HepG2 (cell line): ENCODE data around the gene RBM11.

Experiments used
- ARNT2 ChIP-seq: sonication (generic); formaldehyde crosslinking; IDR thresholded peaks from 2 replicates; pipeline ENCODE4 v1.8.0; 2022; ENCODE audit warnings: mild to moderate bottlenecking, low read depth, missing genetic modification reagents, moderate library complexity
- EZH2 ChIP-seq: conservative IDR thresholded peaks from 2 replicates; pipeline ENCODE4 v1.6.1; 2012; ENCODE audit warnings: mild to moderate bottlenecking, low read depth, low read length, moderate library complexity
- MAFK ChIP-seq, 2 experiments: IDR thresholded peaks in 1 of 2; conservative IDR thresholded peaks in 1 of 2; 2 replicates each; pipeline ENCODE4 v1.6.1; 2011; ENCODE audit warnings: improper control_type of control experiment in 2 of 2, low read length in 2 of 2
- POLR2AphosphoS5 ChIP-seq: IDR thresholded peaks from 2 replicates; pipeline ENCODE4 v1.6.1; 2012; ENCODE audit warnings: low read depth, low read length
- RAD21 ChIP-seq: fragments of 450-650 bp; formaldehyde crosslinking; IDR thresholded peaks from 2 replicates; pipeline ENCODE4 v1.5.0; 2020; ENCODE audit warnings: mild to moderate bottlenecking
- TF ChIP-seq, protein P1 (sequence below): sonication (generic); formaldehyde crosslinking; IDR thresholded peaks from 2 replicates; pipeline ENCODE4 v1.5.0; 2020; ENCODE audit warnings: mild to moderate bottlenecking, missing genetic modification reagents, moderate library complexity
- TF ChIP-seq, protein P2 (sequence below): sonication (generic); formaldehyde crosslinking; IDR thresholded peaks from 2 replicates; pipeline ENCODE4 v1.4.0; 2020; ENCODE audit warnings: missing genetic modification reagents
- TF ChIP-seq, protein P3 (sequence below), 2 experiments: fragments of 450-650 bp in 1 of 2; sonication (generic) in 1 of 2; formaldehyde crosslinking in 1 of 2; IDR thresholded peaks; 2 replicates each; pipeline versions ENCODE4 v1.6.1 to v1.8.0; 2016 to 2022; ENCODE audit warnings: antibody characterized with exemption in 1 of 2, mild to moderate bottlenecking in 1 of 2, missing genetic modification reagents in 1 of 2
- TF ChIP-seq, protein P4 (sequence below): sonication (generic); formaldehyde crosslinking; IDR thresholded peaks from 2 replicates; pipeline ENCODE4 v1.4.0; 2020; ENCODE audit warnings: missing genetic modification reagents
- TF ChIP-seq, protein P5 (sequence below): sonication (generic); formaldehyde crosslinking; IDR thresholded peaks from 2 replicates; pipeline ENCODE4 v1.4.0; 2020; ENCODE audit warnings: mild to moderate bottlenecking, missing genetic modification reagents
- TF ChIP-seq, protein P6 (sequence below): sonication (generic); formaldehyde crosslinking; conservative IDR thresholded peaks from 2 replicates; pipeline ENCODE4 v1.8.1; 2023; ENCODE audit warnings: missing genetic modification reagents

DNA sequence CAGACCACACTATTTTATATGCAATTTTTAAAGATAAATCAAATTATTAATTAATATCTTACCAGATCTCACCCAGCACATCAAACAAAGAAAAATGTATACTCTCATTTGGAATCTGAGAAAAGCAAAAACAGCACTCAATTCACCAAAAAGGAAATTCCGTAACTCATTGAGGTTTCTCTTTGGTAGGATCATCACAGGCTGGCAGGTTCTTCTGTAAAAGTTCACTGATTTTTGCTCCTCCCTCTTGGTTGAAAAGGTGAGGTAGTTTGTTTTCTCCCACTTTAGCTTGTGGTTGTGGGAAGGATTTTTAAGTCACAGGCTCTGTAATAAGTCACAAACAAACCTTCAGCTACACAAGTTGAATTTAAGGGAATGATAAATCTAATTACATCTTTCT is 5.2 kb upstream of the RBM11 start, which contains the start of gene LIPI:
- TF ChIP-seq, protein P1, sequence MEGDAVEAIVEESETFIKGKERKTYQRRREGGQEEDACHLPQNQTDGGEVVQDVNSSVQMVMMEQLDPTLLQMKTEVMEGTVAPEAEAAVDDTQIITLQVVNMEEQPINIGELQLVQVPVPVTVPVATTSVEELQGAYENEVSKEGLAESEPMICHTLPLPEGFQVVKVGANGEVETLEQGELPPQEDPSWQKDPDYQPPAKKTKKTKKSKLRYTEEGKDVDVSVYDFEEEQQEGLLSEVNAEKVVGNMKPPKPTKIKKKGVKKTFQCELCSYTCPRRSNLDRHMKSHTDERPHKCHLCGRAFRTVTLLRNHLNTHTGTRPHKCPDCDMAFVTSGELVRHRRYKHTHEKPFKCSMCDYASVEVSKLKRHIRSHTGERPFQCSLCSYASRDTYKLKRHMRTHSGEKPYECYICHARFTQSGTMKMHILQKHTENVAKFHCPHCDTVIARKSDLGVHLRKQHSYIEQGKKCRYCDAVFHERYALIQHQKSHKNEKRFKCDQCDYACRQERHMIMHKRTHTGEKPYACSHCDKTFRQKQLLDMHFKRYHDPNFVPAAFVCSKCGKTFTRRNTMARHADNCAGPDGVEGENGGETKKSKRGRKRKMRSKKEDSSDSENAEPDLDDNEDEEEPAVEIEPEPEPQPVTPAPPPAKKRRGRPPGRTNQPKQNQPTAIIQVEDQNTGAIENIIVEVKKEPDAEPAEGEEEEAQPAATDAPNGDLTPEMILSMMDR (CRISPR knock-in tag): no peak
- TF ChIP-seq MAFK (conservative IDR thresholded peaks at IDR 0.05 in 1 of 2, IDR thresholded peaks at IDR 0.05 in 1 of 2; ENCODE audit: low read length in 2 of 2) (no peak), RAD21 (no peak), EZH2 (no peak), POLR2AphosphoS5 (no peak), ARNT2 (no peak)
- TF ChIP-seq, protein P2, sequence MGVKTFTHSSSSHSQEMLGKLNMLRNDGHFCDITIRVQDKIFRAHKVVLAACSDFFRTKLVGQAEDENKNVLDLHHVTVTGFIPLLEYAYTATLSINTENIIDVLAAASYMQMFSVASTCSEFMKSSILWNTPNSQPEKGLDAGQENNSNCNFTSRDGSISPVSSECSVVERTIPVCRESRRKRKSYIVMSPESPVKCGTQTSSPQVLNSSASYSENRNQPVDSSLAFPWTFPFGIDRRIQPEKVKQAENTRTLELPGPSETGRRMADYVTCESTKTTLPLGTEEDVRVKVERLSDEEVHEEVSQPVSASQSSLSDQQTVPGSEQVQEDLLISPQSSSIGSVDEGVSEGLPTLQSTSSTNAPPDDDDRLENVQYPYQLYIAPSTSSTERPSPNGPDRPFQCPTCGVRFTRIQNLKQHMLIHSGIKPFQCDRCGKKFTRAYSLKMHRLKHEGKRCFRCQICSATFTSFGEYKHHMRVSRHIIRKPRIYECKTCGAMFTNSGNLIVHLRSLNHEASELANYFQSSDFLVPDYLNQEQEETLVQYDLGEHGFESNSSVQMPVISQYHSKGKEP (CRISPR knock-in tag): no peak
- TF ChIP-seq, protein P3, sequence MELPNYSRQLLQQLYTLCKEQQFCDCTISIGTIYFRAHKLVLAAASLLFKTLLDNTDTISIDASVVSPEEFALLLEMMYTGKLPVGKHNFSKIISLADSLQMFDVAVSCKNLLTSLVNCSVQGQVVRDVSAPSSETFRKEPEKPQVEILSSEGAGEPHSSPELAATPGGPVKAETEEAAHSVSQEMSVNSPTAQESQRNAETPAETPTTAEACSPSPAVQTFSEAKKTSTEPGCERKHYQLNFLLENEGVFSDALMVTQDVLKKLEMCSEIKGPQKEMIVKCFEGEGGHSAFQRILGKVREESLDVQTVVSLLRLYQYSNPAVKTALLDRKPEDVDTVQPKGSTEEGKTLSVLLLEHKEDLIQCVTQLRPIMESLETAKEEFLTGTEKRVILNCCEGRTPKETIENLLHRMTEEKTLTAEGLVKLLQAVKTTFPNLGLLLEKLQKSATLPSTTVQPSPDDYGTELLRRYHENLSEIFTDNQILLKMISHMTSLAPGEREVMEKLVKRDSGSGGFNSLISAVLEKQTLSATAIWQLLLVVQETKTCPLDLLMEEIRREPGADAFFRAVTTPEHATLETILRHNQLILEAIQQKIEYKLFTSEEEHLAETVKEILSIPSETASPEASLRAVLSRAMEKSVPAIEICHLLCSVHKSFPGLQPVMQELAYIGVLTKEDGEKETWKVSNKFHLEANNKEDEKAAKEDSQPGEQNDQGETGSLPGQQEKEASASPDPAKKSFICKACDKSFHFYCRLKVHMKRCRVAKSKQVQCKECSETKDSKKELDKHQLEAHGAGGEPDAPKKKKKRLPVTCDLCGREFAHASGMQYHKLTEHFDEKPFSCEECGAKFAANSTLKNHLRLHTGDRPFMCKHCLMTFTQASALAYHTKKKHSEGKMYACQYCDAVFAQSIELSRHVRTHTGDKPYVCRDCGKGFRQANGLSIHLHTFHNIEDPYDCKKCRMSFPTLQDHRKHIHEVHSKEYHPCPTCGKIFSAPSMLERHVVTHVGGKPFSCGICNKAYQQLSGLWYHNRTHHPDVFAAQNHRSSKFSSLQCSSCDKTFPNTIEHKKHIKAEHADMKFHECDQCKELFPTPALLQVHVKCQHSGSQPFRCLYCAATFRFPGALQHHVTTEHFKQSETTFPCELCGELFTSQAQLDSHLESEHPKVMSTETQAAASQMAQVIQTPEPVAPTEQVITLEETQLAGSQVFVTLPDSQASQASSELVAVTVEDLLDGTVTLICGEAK (IDR thresholded peaks at IDR 0.05): no peak
- TF ChIP-seq, protein P3 (CRISPR knock-in tag; IDR thresholded peaks at IDR 0.05): no peak
- TF ChIP-seq, protein P4, sequence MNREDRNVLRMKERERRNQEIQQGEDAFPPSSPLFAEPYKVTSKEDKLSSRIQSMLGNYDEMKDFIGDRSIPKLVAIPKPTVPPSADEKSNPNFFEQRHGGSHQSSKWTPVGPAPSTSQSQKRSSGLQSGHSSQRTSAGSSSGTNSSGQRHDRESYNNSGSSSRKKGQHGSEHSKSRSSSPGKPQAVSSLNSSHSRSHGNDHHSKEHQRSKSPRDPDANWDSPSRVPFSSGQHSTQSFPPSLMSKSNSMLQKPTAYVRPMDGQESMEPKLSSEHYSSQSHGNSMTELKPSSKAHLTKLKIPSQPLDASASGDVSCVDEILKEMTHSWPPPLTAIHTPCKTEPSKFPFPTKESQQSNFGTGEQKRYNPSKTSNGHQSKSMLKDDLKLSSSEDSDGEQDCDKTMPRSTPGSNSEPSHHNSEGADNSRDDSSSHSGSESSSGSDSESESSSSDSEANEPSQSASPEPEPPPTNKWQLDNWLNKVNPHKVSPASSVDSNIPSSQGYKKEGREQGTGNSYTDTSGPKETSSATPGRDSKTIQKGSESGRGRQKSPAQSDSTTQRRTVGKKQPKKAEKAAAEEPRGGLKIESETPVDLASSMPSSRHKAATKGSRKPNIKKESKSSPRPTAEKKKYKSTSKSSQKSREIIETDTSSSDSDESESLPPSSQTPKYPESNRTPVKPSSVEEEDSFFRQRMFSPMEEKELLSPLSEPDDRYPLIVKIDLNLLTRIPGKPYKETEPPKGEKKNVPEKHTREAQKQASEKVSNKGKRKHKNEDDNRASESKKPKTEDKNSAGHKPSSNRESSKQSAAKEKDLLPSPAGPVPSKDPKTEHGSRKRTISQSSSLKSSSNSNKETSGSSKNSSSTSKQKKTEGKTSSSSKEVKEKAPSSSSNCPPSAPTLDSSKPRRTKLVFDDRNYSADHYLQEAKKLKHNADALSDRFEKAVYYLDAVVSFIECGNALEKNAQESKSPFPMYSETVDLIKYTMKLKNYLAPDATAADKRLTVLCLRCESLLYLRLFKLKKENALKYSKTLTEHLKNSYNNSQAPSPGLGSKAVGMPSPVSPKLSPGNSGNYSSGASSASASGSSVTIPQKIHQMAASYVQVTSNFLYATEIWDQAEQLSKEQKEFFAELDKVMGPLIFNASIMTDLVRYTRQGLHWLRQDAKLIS (CRISPR knock-in tag): no peak
- TF ChIP-seq, protein P5, sequence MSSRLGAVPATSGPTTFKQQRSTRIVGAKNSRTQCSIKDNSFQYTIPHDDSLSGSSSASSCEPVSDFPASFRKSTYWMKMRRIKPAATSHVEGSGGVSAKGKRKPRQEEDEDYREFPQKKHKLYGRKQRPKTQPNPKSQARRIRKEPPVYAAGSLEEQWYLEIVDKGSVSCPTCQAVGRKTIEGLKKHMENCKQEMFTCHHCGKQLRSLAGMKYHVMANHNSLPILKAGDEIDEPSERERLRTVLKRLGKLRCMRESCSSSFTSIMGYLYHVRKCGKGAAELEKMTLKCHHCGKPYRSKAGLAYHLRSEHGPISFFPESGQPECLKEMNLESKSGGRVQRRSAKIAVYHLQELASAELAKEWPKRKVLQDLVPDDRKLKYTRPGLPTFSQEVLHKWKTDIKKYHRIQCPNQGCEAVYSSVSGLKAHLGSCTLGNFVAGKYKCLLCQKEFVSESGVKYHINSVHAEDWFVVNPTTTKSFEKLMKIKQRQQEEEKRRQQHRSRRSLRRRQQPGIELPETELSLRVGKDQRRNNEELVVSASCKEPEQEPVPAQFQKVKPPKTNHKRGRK: no peak
- TF ChIP-seq, protein P6, sequence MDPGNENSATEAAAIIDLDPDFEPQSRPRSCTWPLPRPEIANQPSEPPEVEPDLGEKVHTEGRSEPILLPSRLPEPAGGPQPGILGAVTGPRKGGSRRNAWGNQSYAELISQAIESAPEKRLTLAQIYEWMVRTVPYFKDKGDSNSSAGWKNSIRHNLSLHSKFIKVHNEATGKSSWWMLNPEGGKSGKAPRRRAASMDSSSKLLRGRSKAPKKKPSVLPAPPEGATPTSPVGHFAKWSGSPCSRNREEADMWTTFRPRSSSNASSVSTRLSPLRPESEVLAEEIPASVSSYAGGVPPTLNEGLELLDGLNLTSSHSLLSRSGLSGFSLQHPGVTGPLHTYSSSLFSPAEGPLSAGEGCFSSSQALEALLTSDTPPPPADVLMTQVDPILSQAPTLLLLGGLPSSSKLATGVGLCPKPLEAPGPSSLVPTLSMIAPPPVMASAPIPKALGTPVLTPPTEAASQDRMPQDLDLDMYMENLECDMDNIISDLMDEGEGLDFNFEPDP (CRISPR knock-in tag): no peak
